H1 (cell line): Measurements from ENCODE around the gene ATP6V0A1. TPM values are rescaled to one million over a fixed set of nuclear protein-coding genes. Genes with fewer than 3 reads are reported as not detected.

ENCODE experiments used
- CTCF ChIA-PET: fragments of 300-600 bp; sonication (Branson Sonifier 250); formaldehyde crosslinking; loops from one replicate; lab custom pipeline; 2021; ENCODE audit not compliant: partially characterized antibody; lab: Charles Lee
- POLR2A ChIA-PET: fragments of 300-600 bp; sonication (Branson Sonifier 250); formaldehyde crosslinking; loops from one replicate; lab custom pipeline; 2021; ENCODE audit warnings: inconsistent platforms; ENCODE audit not compliant: partially characterized antibody; lab: Charles Lee
- DNase-seq, 2 experiments: peaks; one replicate each; pipeline versions ENCODE4 v3.0.0 to v3.0.0-alpha.2; 2010 to 2022; ENCODE audit warnings: low spot score in 2 of 2, low read depth in 1 of 2, mixed read lengths in 1 of 2
- FAIRE-seq: peaks from 2 replicates; lab custom pipeline; 2011; peaks lifted over from hg19 to GRCh38; lab: Jason Lieb, UNC
- H2AFZ ChIP-seq: 2 replicates; pipeline ENCODE4 v1.8.1; 2012; ENCODE audit warnings: low read length, inconsistent platforms
- H2AK5ac ChIP-seq: 2 replicates; pipeline ENCODE4 v1.6.1; 2013; ENCODE audit warnings: low read depth, low read length
- H2BK120ac ChIP-seq: replicated peaks from 2 replicates; pipeline ENCODE3; 2013; ENCODE audit warnings: low read depth, low read length, inconsistent platforms
- H2BK12ac ChIP-seq: 2 replicates; pipeline ENCODE4 v1.6.1; 2013; ENCODE audit warnings: low read depth, low read length
- H2BK15ac ChIP-seq: 2 replicates; pipeline ENCODE4 v1.6.1; 2013; ENCODE audit warnings: low read length
- H2BK20ac ChIP-seq: 2 replicates; pipeline ENCODE4 v1.6.1; 2013; ENCODE audit warnings: low read length
- H2BK5ac ChIP-seq: 2 replicates; pipeline ENCODE4 v1.6.1; 2013; ENCODE audit warnings: low read depth, low read length
- H3K14ac ChIP-seq: 2 replicates; pipeline ENCODE4 v1.6.1; 2013; ENCODE audit warnings: inconsistent platforms; ENCODE audit not compliant: insufficient read length
- H3K18ac ChIP-seq: 2 replicates; pipeline ENCODE4 v1.6.1; 2013; ENCODE audit warnings: low read length; ENCODE audit errors: extremely low read depth
- H3K23ac ChIP-seq: 2 replicates; pipeline ENCODE4 v1.6.1; 2013; ENCODE audit warnings: inconsistent platforms; ENCODE audit not compliant: insufficient read length
- H3K23me2 ChIP-seq: 2 replicates; pipeline ENCODE4 v1.6.1; 2013; ENCODE audit warnings: low read depth, low read length
- H3K27ac ChIP-seq: 2 replicates; pipeline ENCODE4 v1.6.1; 2011; ENCODE audit warnings: low read depth, low read length, inconsistent platforms
- H3K27me3 ChIP-seq, 4 experiments: replicated peaks in 1 of 4; 1 replicate in 1 of 4; 2 replicates in 3 of 4; pipeline versions ENCODE4 v1.6.1 to v1.8.1; 2011 to 2013; ENCODE audit warnings: low read length in 3 of 4, mild to moderate bottlenecking in 3 of 4, inconsistent platforms in 2 of 4, mixed read lengths in 2 of 4, moderate library complexity in 1 of 4; ENCODE audit not compliant: control insufficient read depth in 3 of 4, insufficient read depth in 3 of 4; ENCODE audit errors: extremely low read depth in 1 of 4
- H3K36me3 ChIP-seq, 4 experiments: 2 replicates each; pipeline versions ENCODE4 v1.6.1 to v1.8.1; 2011 to 2013; ENCODE audit warnings: mild to moderate bottlenecking in 4 of 4, low read length in 3 of 4, moderate library complexity in 2 of 4, control low read depth in 1 of 4, inconsistent platforms in 1 of 4; ENCODE audit not compliant: insufficient read depth in 4 of 4, control insufficient read depth in 2 of 4
- H3K4ac ChIP-seq: replicated peaks from 2 replicates; pipeline ENCODE3; 2013; ENCODE audit warnings: low read length, low read depth, mixed read lengths, inconsistent platforms; ENCODE audit not compliant: insufficient read length
- H3K4me1 ChIP-seq, 4 experiments: replicated peaks in 1 of 4; 1 replicate in 1 of 4; 2 replicates in 3 of 4; pipeline versions ENCODE4 v1.6.1 to v1.8.1; 2011 to 2013; ENCODE audit warnings: low read length in 3 of 4, inconsistent platforms in 2 of 4, mixed read lengths in 1 of 4; ENCODE audit not compliant: insufficient read depth in 4 of 4, control insufficient read depth in 3 of 4
- H3K4me2 ChIP-seq, 2 experiments: 2 replicates each; pipeline versions ENCODE4 v1.6.1 to v1.8.1; 2011 to 2013; ENCODE audit warnings: low read depth in 2 of 2, low read length in 2 of 2, control low read depth in 1 of 2, inconsistent platforms in 1 of 2, mild to moderate bottlenecking in 1 of 2; ENCODE audit not compliant: insufficient read depth in 1 of 2
- H3K4me3 ChIP-seq, 4 experiments: fragments of 200-600, 300-600 bp in 1 of 4; sonication (generic), shearing (Covaris generic), sonication (Bioruptor Twin) in 1 of 4; 2 replicates each; pipeline versions ENCODE4 v1.5.1 to v1.8.1; 2011 to 2016; ENCODE audit warnings: low read length in 4 of 4, low read depth in 3 of 4, control low read depth in 2 of 4, inconsistent platforms in 2 of 4, mild to moderate bottlenecking in 2 of 4, mixed read lengths in 1 of 4, moderate library complexity in 1 of 4; ENCODE audit not compliant: insufficient read depth in 2 of 4; ENCODE audit errors: extremely low read depth in 1 of 4
- H3K56ac ChIP-seq: replicated peaks from 2 replicates; pipeline ENCODE3; 2013; ENCODE audit warnings: low read depth, mild to moderate bottlenecking, mixed read lengths, low read length, inconsistent platforms; ENCODE audit not compliant: insufficient read length
- H3K79me1 ChIP-seq: 2 replicates; pipeline ENCODE4 v1.6.1; 2013; ENCODE audit warnings: low read depth, low read length, control low read depth
- H3K79me2 ChIP-seq, 2 experiments: 2 replicates each; pipeline versions ENCODE4 v1.6.1 to v1.8.1; 2012 to 2013; ENCODE audit warnings: low read length in 2 of 2, mild to moderate bottlenecking in 2 of 2, inconsistent platforms in 1 of 2; ENCODE audit not compliant: insufficient read depth in 2 of 2, control insufficient read depth in 1 of 2
- H3K9ac ChIP-seq, 4 experiments: replicated peaks in 1 of 4; 1 replicate in 1 of 4; 2 replicates in 3 of 4; pipeline versions ENCODE4 v1.6.1 to v1.8.1; 2011 to 2013; ENCODE audit warnings: low read depth in 3 of 4, low read length in 3 of 4, control low read depth in 2 of 4, mild to moderate bottlenecking in 2 of 4, moderate library complexity in 2 of 4, inconsistent platforms in 1 of 4; ENCODE audit errors: extremely low read depth in 1 of 4
- H3K9me3 ChIP-seq, 2 experiments: 2 replicates each; pipeline versions ENCODE4 v1.6.1 to v1.8.1; 2012 to 2013; ENCODE audit warnings: mild to moderate bottlenecking in 2 of 2, moderate library complexity in 2 of 2, control low read depth in 1 of 2, inconsistent platforms in 1 of 2, low read depth in 1 of 2, low read length in 1 of 2, mixed read lengths in 1 of 2; ENCODE audit not compliant: insufficient read depth in 2 of 2
- H4K20me1 ChIP-seq, 2 experiments: replicated peaks in 1 of 2; 2 replicates each; pipeline versions ENCODE3 to v1.8.1; 2011 to 2013; ENCODE audit warnings: inconsistent platforms in 2 of 2, low read length in 2 of 2, mild to moderate bottlenecking in 1 of 2; ENCODE audit not compliant: insufficient read depth in 2 of 2, control insufficient read depth in 1 of 2
- H4K5ac ChIP-seq: 2 replicates; pipeline ENCODE4 v1.6.1; 2013; ENCODE audit warnings: low read length, low read depth, mixed read lengths, inconsistent platforms; ENCODE audit not compliant: insufficient read length
- H4K8ac ChIP-seq: 2 replicates; pipeline ENCODE4 v1.8.0; 2013; ENCODE audit warnings: mild to moderate bottlenecking, moderate library complexity, low read length, inconsistent platforms; ENCODE audit not compliant: insufficient read depth; ENCODE audit errors: extremely low read depth
- H4K91ac ChIP-seq: replicated peaks from 2 replicates; pipeline ENCODE3; 2013; ENCODE audit warnings: low read length, mixed read lengths, inconsistent platforms; ENCODE audit not compliant: insufficient read length
- BACH1 ChIP-seq: IDR thresholded peaks from 2 replicates; pipeline ENCODE4 v1.6.1; 2012; ENCODE audit warnings: low read length, improper control_type of control experiment
- CHD1 ChIP-seq: IDR thresholded peaks from 2 replicates; pipeline ENCODE4 v1.6.1; 2012; ENCODE audit warnings: low read depth, low read length, improper control_type of control experiment
- CTBP2 ChIP-seq: IDR thresholded peaks from 2 replicates; pipeline ENCODE4 v1.7.0; 2011; ENCODE audit warnings: borderline replicate concordance, mild to moderate bottlenecking, moderate library complexity, mixed read lengths, low read length; ENCODE audit not compliant: insufficient read depth, insufficient read length
- FOSL1 ChIP-seq: IDR thresholded peaks from 2 replicates; pipeline ENCODE4 v1.6.1; 2011; ENCODE audit warnings: mild to moderate bottlenecking, low read depth, low read length, moderate library complexity; ENCODE audit not compliant: insufficient read depth
- JUN ChIP-seq: IDR thresholded peaks from 2 replicates; pipeline ENCODE4 v1.6.1; 2011; ENCODE audit warnings: low read depth, mild to moderate bottlenecking, improper control_type of control experiment, low read length
- NANOG ChIP-seq: IDR thresholded peaks from 2 replicates; pipeline ENCODE4 v1.6.1; 2011; ENCODE audit warnings: low read length, low read depth, mild to moderate bottlenecking, inconsistent platforms; ENCODE audit not compliant: insufficient read depth, poor library complexity, severe bottlenecking
- POLR2AphosphoS5 ChIP-seq: IDR thresholded peaks from 2 replicates; pipeline ENCODE4 v1.6.1; 2011; ENCODE audit warnings: low read depth, low read length
- RBBP5 ChIP-seq: IDR thresholded peaks from 2 replicates; pipeline ENCODE4 v1.7.1; 2012; ENCODE audit warnings: low read depth, mild to moderate bottlenecking, inconsistent platforms, low read length, moderate library complexity, borderline replicate concordance
- RXRA ChIP-seq: IDR thresholded peaks from 2 replicates; pipeline ENCODE4 v1.6.1; 2011; ENCODE audit warnings: low read depth, mild to moderate bottlenecking, low read length, moderate library complexity; ENCODE audit not compliant: insufficient read depth
- SIN3A ChIP-seq, 2 experiments: IDR thresholded peaks in 1 of 2; conservative IDR thresholded peaks in 1 of 2; 2 replicates each; pipeline ENCODE4 v1.6.1; 2011 to 2012; ENCODE audit warnings: low read length in 2 of 2, improper control_type of control experiment in 1 of 2, low read depth in 1 of 2, mild to moderate bottlenecking in 1 of 2
- SRF ChIP-seq: IDR thresholded peaks from 2 replicates; pipeline ENCODE4 v1.6.1; 2011; ENCODE audit warnings: mild to moderate bottlenecking, low read depth, low read length, moderate library complexity
- TAF1 ChIP-seq: IDR thresholded peaks from 2 replicates; pipeline ENCODE4 v1.6.1; 2011; ENCODE audit warnings: mild to moderate bottlenecking, low read depth, low read length
- WGBS, 2 experiments: shearing (Covaris generic) in 1 of 2; methylation state at CpG; one replicate each; pipeline versions ENCODE4 v1.1.6 to v1.1.7; 2013 to 2015; ENCODE audit warnings: low lambda C conversion rate in 2 of 2, mixed read lengths in 2 of 2, inconsistent platforms in 1 of 2, low coverage in 1 of 2, missing lambda C conversion rate in 1 of 2; ENCODE audit not compliant: insufficient replicate concordance in 2 of 2, insufficient coverage in 1 of 2, insufficient read length in 1 of 2; ENCODE audit errors: extremely low coverage in 1 of 2, missing lambda C conversion rate in 1 of 2; 5-methylcytosine and 5-hydroxymethylcytosine counted together
- polyA plus RNA-seq, 7 experiments: library from polyadenylated mRNA; depleted of rRNA in 3 of 7; stranded (reverse) in 5 of 7; unstranded in 2 of 7; fragments of >200 nt in 5 of 7; fragments of 200-250 nt in 2 of 7; gene quantifications; 1 replicate in 5 of 7; 2 replicates in 1 of 7; 4 replicates in 1 of 7; pipeline versions ENCODE4 v1.2.1 to v1.2.3, GENCODE V29; 2011 to 2013; ENCODE audit warnings: missing spikeins in 2 of 7, mixed read lengths in 2 of 7
- total RNA-seq: library from RNA; stranded (reverse); fragmentation: NEBNext Ultra II Directional; extraction: Animal tissue kit (Norgen Biotek cat#: 25700); gene quantifications from 2 replicates; pipeline ENCODE4 v1.2.1, GENCODE V29; 2021
- TF ChIP-seq, protein P1 (sequence below): IDR thresholded peaks from 2 replicates; pipeline ENCODE4 v1.6.1; 2012; ENCODE audit warnings: inconsistent platforms

The ATP6V0A1 gene
- total and polyA plus RNA-seq, 2 of the 8 experiments (the other 6 are each of a cell fraction or from before 2014, with no cell fraction given) = 55.3 to 63.4 TPM

DNA sequence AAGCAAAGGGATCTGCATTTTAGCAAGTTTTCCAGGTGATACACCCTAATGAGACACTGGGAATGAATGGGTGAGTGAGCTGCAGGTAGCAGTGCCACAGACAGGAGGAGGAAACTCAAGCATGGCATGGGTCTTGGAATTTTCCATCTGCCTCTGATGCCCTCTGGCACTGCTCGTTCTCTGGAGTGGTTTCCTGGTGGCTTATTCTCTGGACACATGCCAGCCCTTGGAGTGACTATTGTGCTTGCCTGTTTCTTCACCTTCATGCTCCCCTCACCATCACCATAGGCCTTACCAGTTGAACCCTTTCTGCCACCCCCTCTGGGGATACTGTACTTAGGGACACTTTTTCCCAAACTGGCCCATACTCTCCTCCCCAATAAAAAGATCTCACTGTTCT, 104.9 kb downstream of the ATP6V0A1 start:
- no peak overlapping the region for H4K5ac ChIP-seq
- ChIA-PET POLR2A (interaction anchor here (1.1 to 8.1 kb wide), 4 partner anchors 12 to 120 kb away, joined by 3 to 74 read pairs (median 4); partner anchors contain the start of gene PSMC3IP), CTCF (interaction anchor here (1.0 to 1.6 kb wide), 6 partner anchors 15 to 746 kb away, joined by 3 to 7 read pairs (median 4); no protein-coding TSS in a partner anchor)
- peaks cover 0 to 21% (median 9%) of the 10 kb centered on the region in 4 experiments; a peak in 5 of 7 replicates for H3K4me1 ChIP-seq
- no peak overlapping the region for H2AFZ ChIP-seq
- H2BK5ac ChIP-seq = no peak overlapping the region
- peak overlapping the region in 1 of 4 experiments; percentile 83; a peak in 2 of 8 replicates for H3K4me3 ChIP-seq
- no peak overlapping the region for H2BK15ac ChIP-seq
- no peak overlapping the region for H3K27ac ChIP-seq
- peaks cover 9 to 22% of the 10 kb centered on the region in 2 experiments; a peak in 3 of 4 replicates for H3K79me2 ChIP-seq
- H3K9ac ChIP-seq = peak overlapping the region in 1 of 4 experiments; percentile 83; a peak in 1 of 7 replicates
- no peak overlapping the region for H2BK20ac ChIP-seq
- H3K56ac ChIP-seq = no peak overlapping the region
- peaks cover 3 to 19% (median 11%) of the 10 kb centered on the region in 4 experiments; a peak in 6 of 8 replicates for H3K36me3 ChIP-seq
- H3K18ac ChIP-seq = no peak overlapping the region
- peak overlapping the region; percentile 88 to 91 for H3K4me2 ChIP-seq
- no peak overlapping the region for H2BK120ac ChIP-seq
- no peak overlapping the region for H2BK12ac ChIP-seq
- peaks cover 18% of the 10 kb centered on the region for H3K23me2 ChIP-seq
- H3K27me3 ChIP-seq = no peaks in the 10 kb centered on the region
- DNase-seq (no peak), FAIRE-seq (no peak)
- H3K14ac ChIP-seq = no peak overlapping the region
- no peak overlapping the region for H2AK5ac ChIP-seq
- no peak overlapping the region for H3K23ac ChIP-seq
- peaks cover 0 to 1% of the 10 kb centered on the region in 2 experiments for H4K20me1 ChIP-seq
- no peak overlapping the region for H3K4ac ChIP-seq
- H4K91ac ChIP-seq = no peak overlapping the region
- WGBS, 2 experiments = 93% methylated on average over 1 of the region's 1 CpG; no CpG with 5 or more reads in 1 of the 2 experiments
- peaks cover 17% of the 10 kb centered on the region for H3K79me1 ChIP-seq
- no peak overlapping the region for H4K8ac ChIP-seq
- H3K9me3 ChIP-seq = no peaks in the 10 kb centered on the region
- TF ChIP-seq SIN3A (conservative IDR thresholded peaks at IDR 0.05 in 1 of 2, IDR thresholded peaks at IDR 0.05 in 1 of 2; ENCODE audit: low read depth in 1 of 2, low read length in 2 of 2) (no peak), SRF (no peak), TAF1 (no peak), CHD1 (no peak), POLR2AphosphoS5 (no peak), BACH1 (no peak), NANOG (no peak), RXRA (no peak), FOSL1 (no peak), CTBP2 (no peak), RBBP5 (no peak), JUN (no peak)
- TF ChIP-seq, protein P1, sequence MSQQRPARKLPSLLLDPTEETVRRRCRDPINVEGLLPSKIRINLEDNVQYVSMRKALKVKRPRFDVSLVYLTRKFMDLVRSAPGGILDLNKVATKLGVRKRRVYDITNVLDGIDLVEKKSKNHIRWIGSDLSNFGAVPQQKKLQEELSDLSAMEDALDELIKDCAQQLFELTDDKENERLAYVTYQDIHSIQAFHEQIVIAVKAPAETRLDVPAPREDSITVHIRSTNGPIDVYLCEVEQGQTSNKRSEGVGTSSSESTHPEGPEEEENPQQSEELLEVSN = no peak
